WERI-Rb-1 (cell line): ENCODE measurements around the gene ADGRG6.
"Not testable (repeated sequence)": the region's sequence is repeated elsewhere in the genome, so short reads cannot be mapped to it uniquely, and the experiment has no call there.

ENCODE experiments used
- DNase-seq: peaks from one replicate; pipeline ENCODE4 v3.0.0-alpha.2; 2020
- H3K27ac ChIP-seq: fragments of 250-450 bp; sonication (Bioruptor Pico); 2 replicates; pipeline ENCODE4 v1.5.1; 2020; ENCODE audit warnings: mild to moderate bottlenecking, moderate library complexity
- H3K27me3 ChIP-seq: fragments of 250-450 bp; sonication (Bioruptor Pico); 2 replicates; pipeline ENCODE4 v1.5.1; 2021; ENCODE audit warnings: mild to moderate bottlenecking, low read depth, moderate library complexity; ENCODE audit not compliant: insufficient read depth, severe bottlenecking
- H3K36me3 ChIP-seq: fragments of 250-450 bp; sonication (Bioruptor Pico); 2 replicates; pipeline ENCODE4 v1.5.1; 2020; ENCODE audit warnings: mild to moderate bottlenecking, moderate library complexity
- H3K4me3 ChIP-seq: 2 replicates; pipeline ENCODE4 v1.5.1; 2011; ENCODE audit warnings: low read depth, mild to moderate bottlenecking, control low read depth, low read length
- H3K9me3 ChIP-seq: fragments of 250-450 bp; sonication (Bioruptor Pico); 2 replicates; pipeline ENCODE4 v1.5.1; 2021; ENCODE audit warnings: mild to moderate bottlenecking, moderate library complexity; ENCODE audit not compliant: severe bottlenecking
- CTCF ChIP-seq: IDR thresholded peaks from 2 replicates; pipeline ENCODE4 v1.5.1; 2011; ENCODE audit warnings: low read depth, mild to moderate bottlenecking, control low read depth, inconsistent platforms, low read length

ADGRG6 gene

GRCh38 chr6:142452993-142453392, 151.2 kb downstream of the ADGRG6 start:
- no peak for TF ChIP-seq CTCF
- H3K4me3 ChIP-seq = no peak overlapping the region
- no peaks in the 10 kb centered on the region for H3K9me3 ChIP-seq
- no peaks in the 10 kb centered on the region for H3K27me3 ChIP-seq
- no peak for DNase-seq
- no peaks in the 10 kb centered on the region for H3K36me3 ChIP-seq
- H3K27ac ChIP-seq = no peak overlapping the region

GRCh38 chr6:142454196-142454595, 152.4 kb downstream of the ADGRG6 start:
- not testable (repeated sequence) for DNase-seq

GRCh38 chr6:142454848-142455247, 153.0 kb downstream of the ADGRG6 start:
- not testable (repeated sequence) for H3K4me3 ChIP-seq, DNase-seq, H3K27ac ChIP-seq, H3K27me3 ChIP-seq, H3K9me3 ChIP-seq, H3K36me3 ChIP-seq

More at GRCh38 chr6:142454196-142454595, 152.4 kb downstream of the ADGRG6 start:
- H3K4me3 ChIP-seq, H3K36me3 ChIP-seq, H3K9me3 ChIP-seq, H3K27me3 ChIP-seq, H3K27ac ChIP-seq: not testable (repeated sequence)

GRCh38 chr6:142455957-142456589, 154.3 kb downstream of the ADGRG6 start:
- H3K4me3 ChIP-seq = no peak overlapping the region
- TF ChIP-seq CTCF = no peak
- no peaks in the 10 kb centered on the region for H3K9me3 ChIP-seq
- DNase-seq = no peak
- H3K36me3 ChIP-seq = no peaks in the 10 kb centered on the region
- H3K27me3 ChIP-seq = no peaks in the 10 kb centered on the region
- no peak overlapping the region for H3K27ac ChIP-seq

GRCh38 chr6:142457638-142458406, 156.0 kb downstream of the ADGRG6 start:
- no peaks in the 10 kb centered on the region for H3K36me3 ChIP-seq
- H3K27me3 ChIP-seq = no peaks in the 10 kb centered on the region
- H3K4me3 ChIP-seq = no peak overlapping the region
- H3K9me3 ChIP-seq = no peaks in the 10 kb centered on the region
- H3K27ac ChIP-seq = no peak overlapping the region
- TF ChIP-seq CTCF = no peak
- DNase-seq = no peak

GRCh38 chr6:142458836-142459235, 157.0 kb downstream of the ADGRG6 start:
- DNase-seq = no peak
- no peak overlapping the region for H3K27ac ChIP-seq
- no peak for TF ChIP-seq CTCF
- no peaks in the 10 kb centered on the region for H3K27me3 ChIP-seq
- H3K4me3 ChIP-seq = no peak overlapping the region
- no peaks in the 10 kb centered on the region for H3K36me3 ChIP-seq
- no peaks in the 10 kb centered on the region for H3K9me3 ChIP-seq
